NB4 (cell line): Measurements from ENCODE around the gene YPEL5.
"Not testable (repeated sequence)": the region's sequence is repeated elsewhere in the genome, so short reads cannot be mapped to it uniquely, and the experiment has no call there.

Experiments
- DNase-seq: peaks from one replicate; pipeline ENCODE4 v3.0.0; 2010; ENCODE audit warnings: low read depth
- H3K4me3 ChIP-seq: one replicate; pipeline ENCODE4 v1.5.1; 2011; ENCODE audit warnings: mild to moderate bottlenecking, low read depth, low read length, moderate library complexity
- MYC ChIP-seq: IDR thresholded peaks from 2 replicates; pipeline ENCODE4 v1.6.1; 2011; ENCODE audit warnings: low read depth, low read length
- POLR2A ChIP-seq: IDR thresholded peaks from 2 replicates; pipeline ENCODE4 v1.6.1; 2011; ENCODE audit warnings: mild to moderate bottlenecking; ENCODE audit not compliant: insufficient read length; ENCODE audit errors: extremely low read depth
- TF ChIP-seq, protein P1 (sequence below): IDR thresholded peaks from one replicate; pipeline ENCODE4 v1.5.1; 2012; ENCODE audit warnings: low read depth, low read length
- TF ChIP-seq, protein P2 (sequence below): IDR thresholded peaks from 2 replicates; pipeline ENCODE4 v1.6.1; 2011; ENCODE audit warnings: low read depth, low read length

The YPEL5 gene

DNA sequence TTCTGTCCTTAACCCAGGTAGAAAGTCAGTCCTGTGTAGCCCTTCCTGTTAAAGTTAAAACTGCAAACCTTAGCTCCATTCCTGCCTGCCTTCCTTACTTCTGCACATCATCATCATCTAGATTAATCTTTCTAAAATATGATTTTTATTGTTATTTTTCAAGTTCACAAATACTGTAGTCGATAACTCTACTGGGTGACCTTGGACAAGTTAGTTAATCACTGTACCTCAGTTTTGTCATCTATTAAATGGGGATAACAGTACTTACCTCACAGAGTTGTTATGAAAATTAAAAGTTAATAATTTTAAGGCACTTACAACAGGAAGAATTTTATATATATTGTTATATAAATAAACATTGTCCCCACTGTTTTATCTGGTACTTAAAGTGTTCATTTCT, 2.5 kb upstream of the YPEL5 start:
- TF ChIP-seq MYC (no peak), POLR2A (no peak)
- TF ChIP-seq, protein P1, sequence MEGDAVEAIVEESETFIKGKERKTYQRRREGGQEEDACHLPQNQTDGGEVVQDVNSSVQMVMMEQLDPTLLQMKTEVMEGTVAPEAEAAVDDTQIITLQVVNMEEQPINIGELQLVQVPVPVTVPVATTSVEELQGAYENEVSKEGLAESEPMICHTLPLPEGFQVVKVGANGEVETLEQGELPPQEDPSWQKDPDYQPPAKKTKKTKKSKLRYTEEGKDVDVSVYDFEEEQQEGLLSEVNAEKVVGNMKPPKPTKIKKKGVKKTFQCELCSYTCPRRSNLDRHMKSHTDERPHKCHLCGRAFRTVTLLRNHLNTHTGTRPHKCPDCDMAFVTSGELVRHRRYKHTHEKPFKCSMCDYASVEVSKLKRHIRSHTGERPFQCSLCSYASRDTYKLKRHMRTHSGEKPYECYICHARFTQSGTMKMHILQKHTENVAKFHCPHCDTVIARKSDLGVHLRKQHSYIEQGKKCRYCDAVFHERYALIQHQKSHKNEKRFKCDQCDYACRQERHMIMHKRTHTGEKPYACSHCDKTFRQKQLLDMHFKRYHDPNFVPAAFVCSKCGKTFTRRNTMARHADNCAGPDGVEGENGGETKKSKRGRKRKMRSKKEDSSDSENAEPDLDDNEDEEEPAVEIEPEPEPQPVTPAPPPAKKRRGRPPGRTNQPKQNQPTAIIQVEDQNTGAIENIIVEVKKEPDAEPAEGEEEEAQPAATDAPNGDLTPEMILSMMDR, result no peak
- TF ChIP-seq, protein P2, sequence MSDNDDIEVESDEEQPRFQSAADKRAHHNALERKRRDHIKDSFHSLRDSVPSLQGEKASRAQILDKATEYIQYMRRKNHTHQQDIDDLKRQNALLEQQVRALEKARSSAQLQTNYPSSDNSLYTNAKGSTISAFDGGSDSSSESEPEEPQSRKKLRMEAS, result no peak
- no peak overlapping the region for H3K4me3 ChIP-seq
- DNase-seq, result no peak

DNA sequence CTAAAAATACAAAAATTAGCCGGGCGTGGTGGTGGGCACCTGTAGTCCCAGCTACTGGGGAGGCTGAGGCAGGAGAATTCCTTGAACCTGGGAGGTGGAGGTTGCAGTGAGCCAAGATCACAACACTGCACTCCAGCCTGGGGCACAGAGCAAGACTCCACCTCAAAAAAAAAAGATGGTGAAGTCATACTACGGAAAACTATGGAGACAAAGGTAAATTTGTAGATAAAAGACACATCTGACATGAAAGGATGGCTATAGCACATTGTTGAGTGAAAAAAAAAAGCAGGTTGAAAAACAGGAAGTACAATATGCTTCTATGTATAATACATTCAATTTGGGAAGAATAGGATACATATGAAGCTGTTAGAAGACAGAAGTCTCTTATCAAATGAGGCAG, 1.9 kb upstream of the YPEL5 start:
- DNase-seq, H3K4me3 ChIP-seq: not testable (repeated sequence)

DNA sequence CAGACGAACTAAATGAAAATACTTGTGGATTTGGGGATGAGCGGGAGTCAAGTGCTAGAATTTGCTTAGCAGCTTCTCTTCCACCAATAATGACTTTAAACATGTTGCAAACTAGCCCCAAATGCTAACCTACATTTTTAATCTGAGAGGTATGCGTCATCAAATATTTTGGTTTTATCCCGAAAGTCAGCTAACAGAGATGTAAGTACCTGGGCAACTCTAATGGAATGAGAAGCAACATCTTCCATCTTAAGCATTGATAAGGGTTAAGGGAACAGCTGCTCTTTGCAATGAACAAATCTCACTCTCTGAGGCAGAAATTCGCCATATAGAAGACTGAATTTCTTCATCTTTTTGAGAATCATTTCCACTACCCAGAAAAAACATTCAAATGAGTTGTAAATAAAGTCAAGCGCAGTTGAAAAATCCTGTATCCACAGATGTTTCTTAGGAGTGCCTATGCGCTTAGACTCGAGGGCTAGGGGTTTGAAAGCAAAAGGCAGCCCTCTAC, 926 bp upstream of the YPEL5 start:
- TF ChIP-seq, protein P1, result no peak
- TF ChIP-seq, protein P2, result no peak
- no peak for TF ChIP-seq POLR2A
- no peak for DNase-seq
- H3K4me3 ChIP-seq, result peak overlapping the region; percentile 35

DNA sequence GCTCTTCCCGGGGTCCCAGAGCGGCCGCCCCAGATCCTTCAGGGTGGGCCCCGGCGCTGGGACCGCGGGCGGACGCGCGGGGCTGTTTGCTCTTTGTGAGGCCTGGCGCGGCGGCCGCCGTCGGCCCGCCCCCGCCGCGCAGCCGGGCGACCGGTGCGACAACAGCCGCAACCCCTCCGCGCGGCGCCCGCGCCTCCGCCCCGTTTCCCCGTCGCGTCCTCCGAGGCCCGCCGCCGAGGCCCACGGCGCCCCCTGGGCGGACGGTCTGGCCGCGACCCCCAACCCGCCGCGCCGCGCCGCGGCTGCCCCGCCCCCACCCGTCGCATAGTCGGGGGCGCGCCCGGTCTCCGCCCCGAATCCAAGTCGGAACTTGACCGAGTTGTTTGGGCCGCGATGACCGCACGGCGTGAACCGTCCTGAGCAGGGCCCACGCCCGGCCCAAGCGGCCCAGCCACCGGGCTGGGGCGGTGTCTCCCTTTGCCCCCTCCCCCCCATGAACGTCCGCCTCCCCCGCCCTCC, 448 bp downstream of the YPEL5 start:
- DNase-seq, result no peak
- peak overlapping the region; percentile 60 for H3K4me3 ChIP-seq
- TF ChIP-seq, protein P1, result no peak
- no peak for TF ChIP-seq POLR2A
- TF ChIP-seq MYC, result no peak
- TF ChIP-seq, protein P2, result no peak

DNA sequence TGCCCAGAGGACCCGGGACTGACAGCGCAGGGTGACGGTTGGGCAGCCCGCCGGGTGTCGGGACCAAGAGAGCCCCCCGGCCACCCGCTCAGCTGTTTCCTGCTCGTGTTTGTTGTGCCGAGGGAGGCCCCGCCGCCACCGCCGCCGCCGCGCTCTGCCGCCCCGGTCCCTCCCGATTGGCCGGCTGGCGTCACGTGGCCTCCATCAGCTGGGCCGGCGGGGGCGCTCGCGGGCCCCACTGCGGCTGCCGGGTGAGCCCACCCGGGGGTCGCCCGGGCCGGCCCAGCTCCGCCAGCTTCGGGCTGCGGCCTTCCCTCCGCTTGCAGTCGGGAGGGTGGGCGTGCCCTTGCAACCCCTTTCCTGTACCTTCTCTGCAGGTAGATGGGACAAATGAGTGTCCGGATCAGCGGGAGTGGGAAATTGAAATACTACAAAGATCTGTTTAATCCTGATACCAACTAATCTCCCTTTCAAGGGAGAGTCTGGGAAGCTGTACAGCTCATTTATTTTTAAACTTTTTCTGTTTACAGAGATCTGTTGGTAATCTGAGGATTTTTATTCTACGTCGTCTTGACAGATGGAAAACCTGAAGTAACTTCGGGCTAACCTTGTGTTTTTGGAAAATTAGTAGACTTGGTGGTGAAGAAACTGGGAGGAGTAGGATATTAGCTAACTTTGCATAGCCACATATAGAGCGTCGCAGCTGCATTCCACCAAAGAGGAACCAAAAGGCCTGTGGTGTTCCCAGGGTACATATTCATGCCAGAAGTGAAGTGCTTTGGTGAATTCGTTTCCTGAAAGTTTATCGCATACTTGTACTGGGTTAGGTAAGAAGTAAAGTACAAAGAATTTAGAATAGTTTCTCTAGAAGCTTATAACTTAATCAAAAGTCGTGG, 1.2 kb downstream of the YPEL5 start:
- H3K4me3 ChIP-seq, result peak overlapping the region; percentile 66
- peak; percentile 80 for DNase-seq
- TF ChIP-seq MYC (no peak), POLR2A (no peak)
- TF ChIP-seq, protein P2, result peak; percentile 83
- TF ChIP-seq, protein P1, result no peak

DNA sequence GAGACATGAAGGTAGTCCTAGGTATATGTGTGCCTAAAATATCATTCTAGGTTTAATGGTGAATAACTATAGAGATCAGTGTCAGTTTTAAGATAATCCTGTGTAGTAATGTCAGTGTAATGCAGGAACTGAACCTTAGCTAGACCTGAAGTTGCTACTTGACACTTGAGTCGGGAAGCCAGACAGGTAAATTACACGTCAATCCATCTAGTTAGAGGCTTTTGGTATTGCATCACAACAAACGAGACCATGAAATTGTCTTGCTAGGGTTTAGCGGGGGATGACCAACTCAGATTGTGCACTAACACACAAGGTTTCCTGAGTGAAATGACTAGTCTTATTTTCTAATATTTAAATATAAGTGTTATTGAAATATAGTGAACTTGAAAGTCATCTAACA, 2.0 kb downstream of the YPEL5 start:
- no peak overlapping the region for H3K4me3 ChIP-seq
- DNase-seq, result peak; percentile 23
- TF ChIP-seq POLR2A (no peak), MYC (no peak)
- TF ChIP-seq, protein P2, result no peak
- TF ChIP-seq, protein P1, result no peak
